Keratinocyte (primary cell): ENCODE measurements around the gene GPR26. TPM values are rescaled to one million over a fixed set of nuclear protein-coding genes. Genes with fewer than 3 reads are reported as not detected.

ENCODE experiments used
- DNase-seq: peaks from one replicate; pipeline ENCODE4 v3.0.0-alpha.2; 2011; ENCODE audit warnings: low read depth, missing footprints, low spot score
- FAIRE-seq: peaks from 2 replicates; lab custom pipeline; 2011; peaks lifted over from hg19 to GRCh38; lab: Jason Lieb, UNC
- H2AFZ ChIP-seq: 2 replicates; pipeline ENCODE4 v1.6.0; 2012; ENCODE audit warnings: low read length, control low read depth, inconsistent platforms; ENCODE audit not compliant: control insufficient read depth
- H3K27ac ChIP-seq: 2 replicates; pipeline ENCODE4 v1.5.1; 2011; ENCODE audit warnings: low read length; ENCODE audit not compliant: control insufficient read depth, insufficient read depth
- H3K27me3 ChIP-seq: 3 replicates; pipeline ENCODE4 v1.6.0; 2011; ENCODE audit warnings: low read length; ENCODE audit not compliant: control insufficient read depth, insufficient read depth; ENCODE audit errors: extremely low read depth
- H3K36me3 ChIP-seq, 2 experiments: 2 replicates in 1 of 2; 3 replicates in 1 of 2; pipeline ENCODE4 v1.5.1; 2011; ENCODE audit warnings: low read length in 2 of 2, mild to moderate bottlenecking in 1 of 2; ENCODE audit not compliant: control insufficient read depth in 2 of 2, insufficient read depth in 2 of 2; ENCODE audit errors: extremely low read depth in 1 of 2
- H3K4me1 ChIP-seq: 3 replicates; pipeline ENCODE4 v1.5.1; 2011; ENCODE audit warnings: low read length; ENCODE audit not compliant: control insufficient read depth, insufficient read depth; ENCODE audit errors: extremely low read depth
- H3K4me2 ChIP-seq: 3 replicates; pipeline ENCODE4 v1.6.0; 2011; ENCODE audit warnings: low read depth, low read length; ENCODE audit not compliant: control insufficient read depth, insufficient read depth; ENCODE audit errors: extremely low read depth
- H3K4me3 ChIP-seq, 3 experiments: fragments of 200-600 bp in 1 of 3; sonication (generic) in 1 of 3; 2 replicates in 2 of 3; 3 replicates in 1 of 3; pipeline ENCODE4 v1.5.1; 2011 to 2016; ENCODE audit warnings: low read length in 3 of 3, mild to moderate bottlenecking in 3 of 3, control low read depth in 2 of 3, inconsistent platforms in 1 of 3, low read depth in 1 of 3, mixed read lengths in 1 of 3, mixed run types in 1 of 3, moderate library complexity in 1 of 3; ENCODE audit not compliant: control insufficient read depth in 2 of 3, insufficient read depth in 2 of 3; ENCODE audit errors: extremely low read depth in 1 of 3
- H3K79me2 ChIP-seq: 2 replicates; pipeline ENCODE4 v1.6.0; 2012; ENCODE audit warnings: low read length; ENCODE audit not compliant: control insufficient read depth, insufficient read depth
- H3K9ac ChIP-seq: 3 replicates; pipeline ENCODE4 v1.6.0; 2011; ENCODE audit warnings: low read length; ENCODE audit not compliant: control insufficient read depth, insufficient read depth; ENCODE audit errors: extremely low read depth
- H3K9me1 ChIP-seq: 3 replicates; pipeline ENCODE4 v1.6.0; 2011; ENCODE audit warnings: low read length; ENCODE audit not compliant: control insufficient read depth, insufficient read depth; ENCODE audit errors: extremely low read depth
- H3K9me3 ChIP-seq: 2 replicates; pipeline ENCODE4 v1.5.1; 2012; ENCODE audit warnings: low read depth, low read length; ENCODE audit not compliant: control insufficient read depth
- H4K20me1 ChIP-seq: 3 replicates; pipeline ENCODE4 v1.6.0; 2011; ENCODE audit warnings: low read length; ENCODE audit not compliant: control insufficient read depth, insufficient read depth; ENCODE audit errors: extremely low read depth
- EZH2 ChIP-seq: IDR thresholded peaks from one replicate; pipeline ENCODE4 v1.6.1; 2012; ENCODE audit warnings: inconsistent platforms, mild to moderate bottlenecking, low read length, moderate library complexity
- dilution Hi-C: fragments of 300-500 bp; cut with MboI; formaldehyde crosslinking; loops from one replicate; pipeline ENCODE4 v1.7.0; 2020; ENCODE audit warnings: low sequenced_read_pairs; ENCODE audit not compliant: extremely low pct_ligation_motif_present
- polyA plus RNA-seq, 5 experiments: library from polyadenylated mRNA; depleted of rRNA in 3 of 5; stranded (reverse) in 3 of 5; stranded (forward) in 1 of 5; unstranded in 1 of 5; fragments of >200 nt; gene quantifications; 1 replicate in 1 of 5; 2 replicates in 3 of 5; 3 replicates in 1 of 5; pipeline versions ENCODE4 v1.2.1 to v1.2.3, GENCODE V29; 2011 to 2012; ENCODE audit warnings: missing spikeins in 2 of 5, low read depth in 1 of 5, low replicate concordance in 1 of 5
- TF ChIP-seq, protein P1 (sequence below), 3 experiments: IDR thresholded peaks in 1 of 3; conservative IDR thresholded peaks in 1 of 3; optimal IDR thresholded peaks in 1 of 3; 2 replicates in 2 of 3; 3 replicates in 1 of 3; pipeline versions ENCODE3 to v1.5.1; 2011; ENCODE audit warnings: low read length in 3 of 3, mild to moderate bottlenecking in 3 of 3, moderate library complexity in 2 of 3, control low read depth in 1 of 3, inconsistent platforms in 1 of 3; ENCODE audit not compliant: insufficient read depth in 2 of 3; ENCODE audit errors: extremely low read depth in 1 of 3

The GPR26 gene
- polyA plus RNA-seq, 1 donor (not counting 4 experiments of a cell fraction or from before 2014, with no cell fraction given): not detected

DNA sequence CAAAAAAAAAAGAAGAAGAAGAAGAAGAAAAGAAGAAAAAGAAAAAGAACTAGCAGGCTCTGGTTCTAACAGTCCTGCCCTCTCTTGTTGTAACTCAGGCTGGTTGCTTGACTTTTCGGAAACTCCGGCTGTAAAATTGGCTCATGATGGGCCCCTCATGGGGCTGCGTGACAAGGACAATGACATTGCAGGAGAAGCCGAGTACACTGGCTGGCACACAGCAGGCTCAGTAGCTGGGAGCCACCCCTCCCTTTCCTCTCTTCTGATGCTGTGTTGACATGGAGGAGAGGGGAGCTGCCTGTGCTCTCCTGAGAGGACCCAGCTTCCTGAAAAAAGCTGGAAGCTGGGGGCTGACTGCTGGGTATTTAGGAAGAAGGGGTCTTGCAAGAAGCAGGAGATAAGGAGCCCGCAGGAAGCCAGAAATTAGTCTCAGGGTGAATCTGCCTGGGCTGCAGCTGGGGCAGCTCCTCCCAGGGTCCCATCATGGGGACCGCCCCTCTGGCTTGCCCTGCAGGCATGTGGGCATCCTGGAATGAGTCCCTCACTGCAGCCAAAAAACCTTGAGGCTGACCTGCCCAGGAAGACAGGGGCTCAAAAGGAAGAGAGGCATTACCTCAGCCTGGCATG, 14.6 kb upstream of the GPR26 start:
- no peak overlapping the region for H3K9ac ChIP-seq
- FAIRE-seq (no peak), DNase-seq (no peak)
- H3K9me1 ChIP-seq: no peaks in the 10 kb centered on the region
- H3K79me2 ChIP-seq: no peaks in the 10 kb centered on the region
- no peak overlapping the region for H2AFZ ChIP-seq
- dilution Hi-C loops: no loop called here
- H3K4me2 ChIP-seq: no peak overlapping the region
- no peak overlapping the region for H3K4me3 ChIP-seq
- H3K27me3 ChIP-seq: no peaks in the 10 kb centered on the region
- no peak overlapping the region for H3K27ac ChIP-seq
- H3K4me1 ChIP-seq: no peaks in the 10 kb centered on the region
- H4K20me1 ChIP-seq: no peaks in the 10 kb centered on the region
- no peaks in the 10 kb centered on the region for H3K9me3 ChIP-seq
- TF ChIP-seq EZH2: no peak
- TF ChIP-seq, protein P1, sequence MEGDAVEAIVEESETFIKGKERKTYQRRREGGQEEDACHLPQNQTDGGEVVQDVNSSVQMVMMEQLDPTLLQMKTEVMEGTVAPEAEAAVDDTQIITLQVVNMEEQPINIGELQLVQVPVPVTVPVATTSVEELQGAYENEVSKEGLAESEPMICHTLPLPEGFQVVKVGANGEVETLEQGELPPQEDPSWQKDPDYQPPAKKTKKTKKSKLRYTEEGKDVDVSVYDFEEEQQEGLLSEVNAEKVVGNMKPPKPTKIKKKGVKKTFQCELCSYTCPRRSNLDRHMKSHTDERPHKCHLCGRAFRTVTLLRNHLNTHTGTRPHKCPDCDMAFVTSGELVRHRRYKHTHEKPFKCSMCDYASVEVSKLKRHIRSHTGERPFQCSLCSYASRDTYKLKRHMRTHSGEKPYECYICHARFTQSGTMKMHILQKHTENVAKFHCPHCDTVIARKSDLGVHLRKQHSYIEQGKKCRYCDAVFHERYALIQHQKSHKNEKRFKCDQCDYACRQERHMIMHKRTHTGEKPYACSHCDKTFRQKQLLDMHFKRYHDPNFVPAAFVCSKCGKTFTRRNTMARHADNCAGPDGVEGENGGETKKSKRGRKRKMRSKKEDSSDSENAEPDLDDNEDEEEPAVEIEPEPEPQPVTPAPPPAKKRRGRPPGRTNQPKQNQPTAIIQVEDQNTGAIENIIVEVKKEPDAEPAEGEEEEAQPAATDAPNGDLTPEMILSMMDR (optimal IDR thresholded peaks at IDR 0.05 in 1 of 3, IDR thresholded peaks at IDR 0.05 in 1 of 3, conservative IDR thresholded peaks at IDR 0.05 in 1 of 3; ENCODE audit: extremely low read depth in 1 of 3, insufficient read depth in 2 of 3, low read length in 3 of 3): no peak
- no peaks in the 10 kb centered on the region for H3K36me3 ChIP-seq

DNA sequence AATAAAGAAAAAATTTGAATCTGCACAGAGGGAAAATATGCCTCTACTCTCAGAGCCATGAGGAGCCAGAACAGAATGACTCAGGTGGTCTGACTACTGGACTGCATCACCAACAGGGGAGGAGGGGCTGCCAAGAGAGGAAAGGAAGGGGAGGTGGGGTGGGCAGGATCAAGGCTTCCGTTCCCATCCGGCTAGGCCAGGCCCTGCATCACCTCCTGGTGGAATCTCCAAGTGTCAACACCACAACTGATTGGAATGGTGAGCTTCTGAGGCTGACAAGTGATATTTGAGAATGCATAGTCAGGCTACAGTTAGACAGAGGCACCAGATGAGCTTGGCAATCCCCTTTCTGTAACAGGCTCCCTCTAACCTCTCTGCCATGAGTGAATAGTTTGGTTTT, 10.4 kb upstream of the GPR26 start:
- Histone ChIP-seq H3K36me3 (no peaks in the 10 kb centered on the region), H2AFZ (no peak overlapping the region), H4K20me1 (no peaks in the 10 kb centered on the region), H3K4me3 (no peak overlapping the region), H3K9ac (no peak overlapping the region), H3K27me3 (no peaks in the 10 kb centered on the region), H3K27ac (no peak overlapping the region), H3K4me1 (no peaks in the 10 kb centered on the region), H3K79me2 (no peaks in the 10 kb centered on the region), H3K4me2 (no peak overlapping the region), H3K9me1 (no peaks in the 10 kb centered on the region), H3K9me3 (no peaks in the 10 kb centered on the region)
- TF ChIP-seq, protein P1 (optimal IDR thresholded peaks at IDR 0.05 in 1 of 3, IDR thresholded peaks at IDR 0.05 in 1 of 3, conservative IDR thresholded peaks at IDR 0.05 in 1 of 3; ENCODE audit: extremely low read depth in 1 of 3, insufficient read depth in 2 of 3, low read length in 3 of 3): no peak
- TF ChIP-seq EZH2: no peak
- dilution Hi-C loops: no loop called here
- DNase-seq (no peak), FAIRE-seq (no peak)
